Stimulated activated CD4-positive, alpha-beta T cell treated with anti-CD3 and anti-CD28 coated beads, TNF-alpha, amount 100 ng/mL, for 1 hour (primary cell): Measurements from ENCODE around the gene PGAM5.

Experiments used
- DNase-seq, 3 donors: peaks; one replicate each; pipeline ENCODE4 v3.0.0-alpha.2; 2020; ENCODE audit warnings: low read depth in 3 of 3, low spot score in 1 of 3

Gene PGAM5

GRCh38 chr12:132719141-132719953 lies 8.7 kb downstream of the PGAM5 start:
- no peak for DNase-seq

GRCh38 chr12:132719954-132720324 lies 9.3 kb downstream of the PGAM5 start:
- DNase-seq, result no peak

GRCh38 chr12:132720606-132721345 lies 10.1 kb downstream of the PGAM5 start:
- no peak for DNase-seq

DNA sequence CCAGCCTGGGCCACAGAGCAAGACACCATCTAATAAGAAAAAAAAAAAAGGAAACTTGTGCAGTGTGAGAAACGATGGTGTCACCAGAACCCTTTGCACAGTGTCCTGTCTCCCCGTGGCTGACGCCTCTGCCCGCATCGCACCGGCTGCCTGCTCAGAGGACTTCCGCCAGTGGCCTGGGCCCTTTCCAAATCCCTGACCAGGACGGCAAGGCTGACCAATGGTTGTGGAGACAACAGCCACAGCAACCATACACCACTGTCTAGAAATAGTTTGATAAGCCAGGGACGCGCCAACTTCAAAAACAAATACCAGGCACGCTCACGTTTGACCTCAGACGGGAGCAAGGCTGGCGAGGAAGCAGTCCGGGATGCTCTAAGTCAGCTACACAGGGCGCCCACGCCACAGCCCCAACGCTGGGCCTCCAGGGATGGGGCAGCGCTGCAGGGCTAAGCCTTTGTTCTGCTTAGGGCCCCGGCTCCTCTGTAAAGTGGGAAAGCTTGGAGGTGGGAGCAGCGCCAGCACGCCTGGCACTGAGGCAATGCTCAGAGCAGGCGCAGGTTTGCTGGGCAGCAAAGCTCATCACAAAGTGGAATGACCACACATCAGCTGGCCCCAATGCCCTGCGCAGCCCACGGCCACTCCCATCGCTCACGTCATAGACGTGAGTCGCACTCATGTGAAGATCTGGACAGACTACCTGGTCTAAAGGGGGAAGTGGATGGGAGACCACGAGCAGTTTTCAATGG lies 12.5 kb downstream of the PGAM5 start:
- DNase-seq, result no peak

GRCh38 chr12:132723764-132724140 lies 13.1 kb downstream of the PGAM5 start:
- no peak for DNase-seq

DNA sequence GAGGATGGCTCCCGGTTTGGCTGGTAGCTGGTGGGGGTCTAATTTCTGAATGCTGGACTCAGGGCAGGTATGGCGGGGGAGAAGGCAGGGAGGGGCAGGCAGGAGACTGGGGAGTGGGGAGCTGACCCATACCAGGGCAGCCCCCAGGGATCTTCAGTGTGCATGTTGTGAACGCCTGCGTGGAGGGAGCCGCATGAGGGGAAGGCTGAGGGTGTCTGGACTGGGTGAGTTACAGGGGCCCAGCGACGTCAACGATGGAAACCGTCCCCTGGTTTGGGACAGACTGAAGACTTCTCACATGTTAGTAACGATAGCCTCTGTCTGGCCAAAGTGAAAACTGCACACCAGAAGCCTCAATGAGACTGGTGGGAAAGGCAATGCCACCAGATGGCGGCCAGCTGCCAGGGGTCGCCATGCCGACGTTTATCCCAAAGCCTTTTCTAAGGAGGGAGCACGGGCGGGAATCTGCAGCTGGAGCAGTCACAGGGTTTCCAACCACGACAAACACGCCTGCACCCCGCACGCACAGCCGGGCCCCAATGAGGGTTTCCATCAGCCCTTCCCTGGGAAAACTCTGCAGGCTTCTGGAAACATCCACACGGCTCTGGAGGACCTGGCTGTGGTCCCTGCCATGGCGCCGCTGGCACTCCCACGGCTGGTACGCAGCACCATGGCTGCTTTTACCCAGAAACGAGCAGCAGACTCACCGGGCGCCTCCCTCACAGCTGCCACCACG lies 14.0 kb downstream of the PGAM5 start:
- no peak for DNase-seq

DNA sequence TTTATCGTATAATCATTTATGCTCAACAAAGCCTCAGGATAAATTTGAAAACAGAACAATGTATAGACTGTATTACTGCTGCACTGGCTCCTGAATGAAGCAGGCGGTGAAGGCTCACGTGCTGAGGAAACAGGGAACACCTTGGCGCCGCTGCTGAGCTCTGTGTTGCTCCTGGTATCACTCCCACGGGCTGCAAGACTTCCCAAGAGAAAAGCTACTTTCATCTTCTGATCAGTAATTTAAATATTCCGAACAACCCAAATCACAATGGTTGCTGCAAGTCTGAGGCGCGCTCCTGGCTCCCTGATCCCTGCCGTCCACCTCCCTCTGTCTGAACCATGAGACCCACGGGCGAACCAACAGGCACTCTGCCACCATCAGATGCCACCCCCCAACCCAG lies 15.7 kb downstream of the PGAM5 start:
- DNase-seq, result no peak

DNA sequence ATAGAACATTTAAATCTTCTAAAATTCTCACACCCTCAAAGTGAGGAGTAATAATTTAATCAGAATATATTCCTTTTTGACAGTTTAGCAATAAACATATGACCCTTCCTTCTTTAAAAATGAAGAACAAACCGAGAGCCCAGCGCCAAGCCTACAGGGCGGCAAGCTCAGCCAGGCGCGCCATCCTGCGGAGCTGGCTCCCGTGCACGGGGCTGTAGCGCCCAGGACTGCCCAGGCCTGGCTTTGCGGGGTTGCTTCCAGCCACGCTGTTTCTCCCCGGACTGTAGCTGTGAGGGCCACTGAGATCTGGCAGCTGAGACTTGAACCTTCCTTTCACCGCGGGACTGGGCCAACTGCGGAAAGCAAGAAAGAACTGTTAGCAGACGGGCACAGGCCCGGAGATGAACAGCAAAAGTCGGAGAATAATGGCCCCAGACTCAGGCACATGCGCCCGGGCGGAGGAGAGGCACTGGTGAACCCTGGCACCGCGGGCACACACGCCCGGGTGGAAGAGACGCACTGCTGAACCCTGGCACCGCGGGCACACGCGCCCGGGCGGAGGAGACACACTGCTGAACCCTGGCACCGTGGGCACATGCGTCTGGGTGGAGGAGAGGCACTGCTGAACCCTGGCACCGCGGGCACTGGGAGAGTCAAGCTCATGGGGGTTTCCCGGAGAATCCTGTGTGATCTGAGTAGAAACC lies 16.6 kb downstream of the PGAM5 start:
- DNase-seq, result no peak

GRCh38 chr12:132728502-132728901 lies 17.9 kb downstream of the PGAM5 start:
- DNase-seq, result no peak

DNA sequence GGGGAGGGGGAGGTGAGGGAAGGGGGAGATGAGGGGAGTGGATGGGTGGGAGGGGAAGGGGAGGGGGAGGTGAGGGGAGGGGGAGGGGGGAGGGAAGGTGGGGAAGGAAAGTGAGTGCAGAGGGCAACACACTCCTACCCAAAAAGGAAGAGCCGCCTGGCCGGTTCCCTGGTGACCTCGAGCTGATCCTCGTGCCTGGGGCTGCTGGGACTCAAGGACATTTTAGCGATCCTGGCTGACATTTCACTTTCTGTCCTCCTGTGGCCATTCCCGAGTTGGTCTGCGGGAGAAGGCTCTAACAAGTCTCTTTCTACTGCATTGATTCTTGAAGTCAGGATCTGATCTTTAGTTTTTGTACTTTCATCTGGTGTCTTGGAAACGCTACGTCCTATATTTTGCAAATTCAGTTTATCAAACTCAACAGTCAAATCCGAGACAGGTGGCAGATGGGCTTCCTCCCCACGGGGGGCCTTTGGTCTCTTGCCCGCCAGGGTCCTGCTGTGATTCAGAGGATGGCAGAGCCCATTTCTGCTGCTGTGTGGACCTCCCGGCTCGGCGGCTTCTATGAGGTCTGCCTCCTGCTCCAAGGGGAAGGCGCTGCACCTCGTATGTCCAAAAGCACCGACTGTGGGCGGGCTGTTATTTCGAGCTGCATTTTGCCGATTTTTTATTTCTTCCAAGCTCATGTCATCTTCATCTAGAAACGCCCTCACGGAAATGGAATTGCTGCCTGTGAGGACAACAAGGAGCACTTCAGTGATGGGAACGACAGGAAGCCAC lies 19.1 kb downstream of the PGAM5 start:
- no peak for DNase-seq

DNA sequence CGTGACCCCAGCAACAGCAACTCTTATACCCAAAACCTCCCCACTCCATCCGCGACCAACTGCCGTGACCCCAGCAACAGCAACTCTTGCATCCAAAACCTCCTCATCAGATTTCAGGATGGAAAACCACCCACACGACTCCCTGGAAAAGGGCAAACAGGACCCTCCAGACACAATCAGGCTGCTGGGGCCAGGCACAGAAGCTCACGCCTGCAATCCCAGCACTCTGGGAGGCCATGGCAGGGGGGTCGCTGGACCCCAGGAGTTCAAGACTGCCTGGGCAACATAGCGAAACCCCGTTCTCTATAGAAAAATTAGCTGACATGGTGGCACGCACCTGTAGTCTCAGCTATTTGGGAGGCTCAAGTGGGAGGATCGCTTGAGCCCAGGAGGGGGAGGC lies 19.7 kb downstream of the PGAM5 start:
- DNase-seq, result no peak

DNA sequence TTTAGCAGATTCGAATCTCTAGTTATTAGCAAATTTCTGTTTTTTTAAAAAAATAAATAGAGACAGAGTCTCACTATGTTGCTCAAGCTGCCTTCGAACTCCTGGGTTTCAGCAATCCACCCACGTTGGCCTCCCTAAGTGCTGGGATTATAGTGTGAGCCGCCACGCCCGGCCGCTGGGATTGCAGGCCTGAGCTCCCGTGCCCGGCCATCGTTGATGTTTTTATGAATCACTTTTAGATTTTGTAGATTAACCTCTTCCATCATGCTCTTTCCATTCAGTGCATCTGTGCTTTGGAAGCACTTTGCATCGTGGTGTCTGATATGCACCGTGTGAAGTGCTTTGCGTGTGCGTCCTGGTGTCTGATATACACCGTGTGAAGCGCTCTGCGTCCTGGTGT lies 20.9 kb downstream of the PGAM5 start:
- no peak for DNase-seq

DNA sequence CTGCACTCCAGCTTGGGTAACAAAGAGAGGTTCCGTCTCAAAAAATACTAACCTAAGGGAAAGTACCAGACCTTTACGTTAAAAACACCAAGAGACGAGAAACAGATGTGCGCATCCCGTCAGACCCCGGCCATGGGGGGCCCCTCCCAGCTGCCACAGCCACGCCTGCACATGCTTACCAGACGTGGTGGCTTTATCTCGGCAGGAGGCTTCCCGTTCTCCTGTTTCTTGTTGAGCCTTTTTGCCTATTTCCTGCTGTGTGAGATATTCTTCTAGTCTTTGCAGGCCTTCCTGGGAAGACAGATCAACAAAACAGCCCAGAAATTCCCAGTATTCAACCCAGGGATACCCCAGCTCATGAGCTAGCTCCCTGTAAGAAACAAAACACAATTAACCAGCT lies 23.6 kb downstream of the PGAM5 start:
- DNase-seq, result no peak

- no peak for DNase-seq
These were observed 24.9 kb downstream of the PGAM5 start for GRCh38 chr12:132735496-132735895.

DNA sequence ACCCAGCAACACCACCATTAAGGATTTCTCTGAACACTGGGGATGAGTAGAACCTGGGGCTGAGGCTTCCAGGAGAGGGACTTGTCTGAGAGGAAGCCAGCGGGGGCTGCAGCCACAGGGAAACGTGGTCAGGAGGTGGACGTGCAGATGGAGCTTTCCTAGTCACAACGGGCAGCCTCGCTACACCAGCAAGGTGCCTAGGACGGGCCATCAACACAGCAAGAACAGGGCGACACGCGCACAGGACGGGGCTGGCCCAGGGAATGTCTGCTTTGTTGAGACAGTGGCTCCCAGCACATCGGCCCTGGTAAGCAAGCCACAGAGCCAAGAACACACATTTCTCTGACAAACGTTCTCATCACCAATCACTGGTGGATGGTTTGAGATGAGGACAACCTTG lies 25.7 kb downstream of the PGAM5 start:
- DNase-seq, result no peak

DNA sequence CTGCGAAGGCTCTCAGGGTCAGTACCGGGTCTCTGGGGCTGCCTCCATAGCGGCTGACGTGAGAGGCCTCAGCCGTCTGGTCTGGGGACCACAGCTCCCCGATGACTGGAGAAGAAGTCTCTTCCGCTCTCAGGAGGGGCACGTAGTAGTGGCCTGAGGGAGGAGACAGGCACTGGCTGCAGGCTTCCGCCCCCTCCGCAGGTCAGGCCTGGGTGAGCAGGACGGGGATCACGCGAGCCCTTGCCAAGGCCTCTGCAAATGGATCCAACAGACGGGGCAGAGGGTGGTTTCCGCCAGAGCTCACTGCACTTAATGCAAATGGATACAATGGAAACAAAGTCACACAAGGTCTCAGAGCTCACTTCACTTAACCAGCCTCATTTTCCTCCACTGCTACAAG lies 26.3 kb downstream of the PGAM5 start:
- DNase-seq, result no peak

- no peak for DNase-seq
These were observed 29.1 kb downstream of the PGAM5 start for GRCh38 chr12:132739600-132740312.

DNA sequence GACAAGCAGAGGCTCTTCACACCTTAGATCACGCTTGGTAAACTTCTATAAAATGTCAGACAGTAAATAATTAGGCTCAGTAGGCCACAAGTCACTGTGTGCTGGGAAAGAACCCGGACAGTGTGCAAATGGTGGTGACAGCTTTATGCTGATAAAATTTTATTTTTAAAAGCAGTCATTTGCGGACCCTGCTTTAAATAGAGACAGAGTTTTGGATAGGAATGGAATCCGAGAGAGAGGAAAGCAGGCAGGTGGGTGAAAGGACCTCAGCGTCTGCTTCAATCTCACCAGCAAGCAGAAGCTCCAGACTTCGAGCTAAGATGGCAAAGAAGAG lies 29.6 kb downstream of the PGAM5 start:
- no peak for DNase-seq

GRCh38 chr12:132740652-132741051 lies 30.0 kb downstream of the PGAM5 start:
- no peak for DNase-seq
